ENCODE results near the gene SPOPL. TPM values are rescaled to one million over a fixed set of nuclear protein-coding genes. Genes with fewer than 3 reads are reported as not detected.

The SPOPL gene
- total RNA-seq, 1 donor: 21.6 TPM

DNA sequence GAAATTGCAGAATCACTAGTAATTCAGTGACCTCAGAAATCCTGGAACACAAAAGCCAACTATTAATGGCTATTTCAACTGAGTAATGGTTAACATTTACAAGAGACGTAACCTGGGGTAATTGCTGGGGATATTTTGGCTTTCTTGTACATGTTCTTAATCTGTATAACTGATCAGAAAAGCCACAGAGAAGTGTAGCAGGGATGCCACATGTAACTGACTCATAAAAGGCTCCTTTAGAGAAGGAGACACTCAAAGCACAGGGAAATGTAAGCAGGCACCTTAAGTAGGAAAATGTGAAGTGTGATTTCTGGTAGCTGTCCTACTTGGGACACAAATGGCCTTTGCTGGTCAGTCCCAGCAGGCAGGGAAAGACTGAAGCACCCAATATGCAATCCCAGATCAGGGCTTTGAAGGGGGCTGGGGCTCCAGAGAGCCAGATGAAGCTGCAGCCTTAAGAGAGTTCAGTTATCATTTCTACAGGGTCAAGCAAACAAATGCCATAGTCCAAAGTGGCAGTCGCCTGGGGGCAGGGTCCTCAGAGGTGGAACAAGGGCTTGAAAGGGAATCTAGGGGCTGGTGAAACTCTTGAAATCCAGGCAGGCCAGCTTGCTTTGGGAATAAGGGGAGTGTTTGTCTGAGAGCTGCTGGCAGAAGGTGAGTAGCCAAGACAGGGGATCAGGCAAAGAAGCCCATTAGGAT is 7.2 kb upstream of the SPOPL start:
- H3K4me3 ChIP-seq (ENCODE audit: low read depth, low read length): no peak overlapping the region
- DNase-seq (ENCODE audit: low read depth): no peak
- no peak for TF ChIP-seq CTCF (IDR thresholded peaks at IDR 0.05; ENCODE audit: insufficient read depth, low read depth, low read length)

DNA sequence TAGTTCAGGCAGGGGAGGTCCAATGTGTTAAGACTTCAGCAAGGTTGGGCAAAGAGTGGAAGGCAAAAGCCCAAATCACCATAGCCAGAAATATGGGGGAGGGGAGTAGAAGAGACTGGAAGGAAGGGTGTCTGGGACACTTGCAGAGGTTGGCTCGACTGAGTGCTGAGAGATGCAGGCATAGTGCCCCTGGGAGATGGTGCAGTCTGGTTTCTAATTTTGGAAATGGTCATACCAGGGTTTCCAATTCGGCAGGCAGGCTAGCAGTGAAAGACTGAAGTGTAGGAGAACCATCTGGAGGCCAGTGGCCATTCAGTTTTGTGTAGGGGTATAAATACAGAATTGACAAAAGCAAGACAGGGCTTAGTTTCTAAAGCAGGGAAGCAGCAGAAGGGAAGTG is 6.2 kb upstream of the SPOPL start:
- no peak overlapping the region for H3K4me3 ChIP-seq (ENCODE audit: low read depth, low read length)
- TF ChIP-seq CTCF (IDR thresholded peaks at IDR 0.05; ENCODE audit: insufficient read depth, low read depth, low read length): no peak

GRCh38 chr2:138496096-138496651 is 5.4 kb upstream of the SPOPL start:
- no peak for TF ChIP-seq CTCF (IDR thresholded peaks at IDR 0.05; ENCODE audit: insufficient read depth, low read depth, low read length)
- no peak for DNase-seq (ENCODE audit: low read depth)

More for the DNA sequence above, 6.2 kb upstream of the SPOPL start:
- no peak for DNase-seq (ENCODE audit: low read depth)

GRCh38 chr2:138497294-138497693 is 4.3 kb upstream of the SPOPL start:
- no peak overlapping the region for H3K4me3 ChIP-seq (ENCODE audit: low read depth, low read length)
- DNase-seq (ENCODE audit: low read depth): no peak
- no peak for TF ChIP-seq CTCF (IDR thresholded peaks at IDR 0.05; ENCODE audit: insufficient read depth, low read depth, low read length)

More at GRCh38 chr2:138496096-138496651, 5.4 kb upstream of the SPOPL start:
- no peak overlapping the region for H3K4me3 ChIP-seq (ENCODE audit: low read depth, low read length)

GRCh38 chr2:138499684-138500083 is 1.9 kb upstream of the SPOPL start:
- TF ChIP-seq CTCF (IDR thresholded peaks at IDR 0.05; ENCODE audit: insufficient read depth, low read depth, low read length): no peak
- DNase-seq (ENCODE audit: low read depth): no peak
- no peak overlapping the region for H3K4me3 ChIP-seq (ENCODE audit: low read depth, low read length)

DNA sequence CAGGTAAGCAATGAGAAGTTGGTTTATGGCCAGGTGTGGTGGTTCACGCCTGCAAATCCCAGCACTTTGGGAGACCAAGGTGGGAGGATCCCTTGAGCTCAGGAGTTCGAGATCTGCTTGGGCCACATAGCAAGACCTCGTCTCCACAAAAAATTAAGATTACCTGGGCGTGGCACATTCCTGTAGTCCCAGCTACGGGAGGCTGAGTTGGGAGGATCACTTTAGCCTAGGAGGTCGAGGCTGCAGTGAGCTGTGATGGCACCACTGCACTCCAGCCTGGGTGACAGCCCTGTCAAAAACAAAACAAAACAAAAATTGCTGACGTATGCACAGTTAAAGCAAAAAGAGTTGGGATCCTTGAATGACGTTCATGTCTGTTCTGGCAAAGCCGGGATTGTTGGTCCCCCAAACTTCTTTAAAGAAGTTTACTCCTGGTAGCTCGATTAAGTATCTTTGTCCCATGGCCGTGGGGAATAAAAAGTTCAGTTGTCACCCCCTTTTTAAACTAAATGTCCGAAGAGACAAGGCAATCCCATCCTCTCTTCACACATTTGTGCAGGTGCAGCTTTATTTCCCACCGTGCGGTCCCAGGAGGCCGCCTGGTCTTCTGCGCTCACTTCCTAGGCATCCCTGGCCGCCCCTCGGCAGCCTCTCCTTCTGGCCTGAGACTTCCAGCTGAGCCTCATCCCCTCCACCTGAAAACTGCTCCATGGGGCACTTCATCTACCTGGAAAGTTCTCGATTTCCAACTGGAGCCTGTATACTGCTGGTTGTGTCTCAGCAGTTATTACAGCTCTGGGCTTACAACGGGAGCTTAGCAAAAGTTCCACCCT is 762 bp upstream of the SPOPL start:
- TF ChIP-seq CTCF (IDR thresholded peaks at IDR 0.05; ENCODE audit: insufficient read depth, low read depth, low read length): no peak
- no peak for DNase-seq (ENCODE audit: low read depth)
- H3K4me3 ChIP-seq (ENCODE audit: low read depth, low read length): peak overlapping the region; percentile 63

Measured in fibroblast of villous mesenchyme (primary cell).